Stimulated activated CD4-positive, alpha-beta T cell treated with anti-CD3 and anti-CD28 coated beads, Interleukin-15, amount 100 ng/mL, for 1 hour (primary cell): ENCODE measurements around the gene PIMREG.

Experiments used
- DNase-seq, 2 donors: peaks; one replicate each; pipeline ENCODE4 v3.0.0-alpha.2; 2020; ENCODE audit warnings: low read depth in 1 of 2, low spot score in 1 of 2

The PIMREG gene

GRCh38 chr17:6461246-6461645 lies 17.0 kb downstream of the PIMREG start:
- no peak for DNase-seq

- no peak for DNase-seq
Measured at GRCh38 chr17:6461792-6462524, 17.7 kb downstream of the PIMREG start.

GRCh38 chr17:6462692-6463091 lies 18.4 kb downstream of the PIMREG start:
- no peak for DNase-seq

GRCh38 chr17:6463616-6464445 lies 19.6 kb downstream of the PIMREG start:
- no peak for DNase-seq

GRCh38 chr17:6464446-6465041 lies 20.3 kb downstream of the PIMREG start:
- DNase-seq, result no peak

GRCh38 chr17:6465206-6466003 lies 21.1 kb downstream of the PIMREG start:
- no peak for DNase-seq

- DNase-seq, result no peak
Measured at GRCh38 chr17:6467567-6467966, 23.3 kb downstream of the PIMREG start.

GRCh38 chr17:6468051-6468790 lies 24.0 kb downstream of the PIMREG start:
- no peak for DNase-seq

- no peak for DNase-seq
Measured at GRCh38 chr17:6470146-6470718, 26.0 kb downstream of the PIMREG start.

- no peak for DNase-seq
Measured at GRCh38 chr17:6470751-6471521, 26.7 kb downstream of the PIMREG start.

GRCh38 chr17:6471531-6472465 lies 27.5 kb downstream of the PIMREG start:
- DNase-seq, result no peak

- DNase-seq, result no peak
Measured at GRCh38 chr17:6472517-6472916, 28.3 kb downstream of the PIMREG start.

- peak; percentile 16 to 51 for DNase-seq
Measured at GRCh38 chr17:6473128-6473767, 29.0 kb downstream of the PIMREG start.

- DNase-seq, result no peak
Measured at GRCh38 chr17:6474376-6474775, 30.1 kb downstream of the PIMREG start.

- no peak for DNase-seq
Measured at GRCh38 chr17:6474906-6475305, 30.7 kb downstream of the PIMREG start.

GRCh38 chr17:6475411-6475810 lies 31.2 kb downstream of the PIMREG start:
- DNase-seq, result no peak

- DNase-seq, result no peak
Measured at GRCh38 chr17:6476076-6476809, 32.0 kb downstream of the PIMREG start.
